ENCODE measurements around the gene ULK2.

DNA sequence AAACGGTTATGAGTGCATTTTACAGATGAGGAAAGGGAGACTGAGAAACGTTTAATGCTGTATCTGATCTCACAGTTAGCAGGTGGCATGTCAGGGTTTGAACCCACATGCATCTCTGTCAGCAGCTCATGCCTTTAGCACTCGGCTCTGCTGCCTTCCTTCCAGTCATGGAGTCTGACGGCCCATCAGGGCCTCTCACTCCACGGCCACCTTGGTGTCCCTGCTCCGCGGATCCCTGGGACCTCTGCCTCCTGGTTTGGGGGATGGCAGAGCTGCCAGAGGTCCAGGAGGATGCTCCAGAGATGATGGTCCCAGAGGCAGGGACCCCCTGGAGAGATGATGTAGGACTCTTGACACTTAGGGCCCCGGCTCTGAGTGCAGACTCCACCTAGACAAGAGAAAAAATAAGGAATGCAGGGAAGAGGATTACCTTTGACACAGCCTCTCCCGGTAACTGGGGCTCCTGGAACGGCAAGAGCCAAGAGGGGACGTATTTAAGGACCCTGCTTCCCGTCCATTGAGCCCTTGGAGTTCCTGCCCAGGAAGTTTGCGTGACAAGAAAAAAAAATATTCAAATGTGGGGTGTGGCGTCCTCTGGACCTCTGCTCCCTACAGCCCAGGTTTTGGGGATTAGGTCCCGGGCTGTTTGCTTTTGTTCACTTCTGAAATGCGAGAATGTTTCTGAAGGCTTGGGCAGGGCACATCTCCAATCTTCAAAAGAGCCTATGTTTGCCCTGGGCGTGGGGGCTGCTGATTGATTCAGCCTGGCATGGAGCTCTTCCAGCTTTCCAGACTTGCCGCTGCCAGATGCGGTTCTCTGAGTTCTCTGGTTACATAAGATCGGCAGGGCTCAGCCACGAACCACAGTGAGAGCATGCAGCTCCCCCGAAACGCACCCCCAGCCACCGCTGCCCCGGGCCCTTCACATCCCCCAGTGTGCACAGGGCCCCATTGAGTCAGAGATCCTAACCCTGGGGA is 119.6 kb downstream of the ULK2 start, which contains the start of gene ALDH3A1:
- TF ChIP-seq, protein P1, sequence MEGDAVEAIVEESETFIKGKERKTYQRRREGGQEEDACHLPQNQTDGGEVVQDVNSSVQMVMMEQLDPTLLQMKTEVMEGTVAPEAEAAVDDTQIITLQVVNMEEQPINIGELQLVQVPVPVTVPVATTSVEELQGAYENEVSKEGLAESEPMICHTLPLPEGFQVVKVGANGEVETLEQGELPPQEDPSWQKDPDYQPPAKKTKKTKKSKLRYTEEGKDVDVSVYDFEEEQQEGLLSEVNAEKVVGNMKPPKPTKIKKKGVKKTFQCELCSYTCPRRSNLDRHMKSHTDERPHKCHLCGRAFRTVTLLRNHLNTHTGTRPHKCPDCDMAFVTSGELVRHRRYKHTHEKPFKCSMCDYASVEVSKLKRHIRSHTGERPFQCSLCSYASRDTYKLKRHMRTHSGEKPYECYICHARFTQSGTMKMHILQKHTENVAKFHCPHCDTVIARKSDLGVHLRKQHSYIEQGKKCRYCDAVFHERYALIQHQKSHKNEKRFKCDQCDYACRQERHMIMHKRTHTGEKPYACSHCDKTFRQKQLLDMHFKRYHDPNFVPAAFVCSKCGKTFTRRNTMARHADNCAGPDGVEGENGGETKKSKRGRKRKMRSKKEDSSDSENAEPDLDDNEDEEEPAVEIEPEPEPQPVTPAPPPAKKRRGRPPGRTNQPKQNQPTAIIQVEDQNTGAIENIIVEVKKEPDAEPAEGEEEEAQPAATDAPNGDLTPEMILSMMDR (IDR thresholded peaks at IDR 0.05): no peak
- TF ChIP-seq POLR2A (IDR thresholded peaks at IDR 0.05): no peak
- TF ChIP-seq EP300 (IDR thresholded peaks at IDR 0.05): no peak
